ENCODE data around the gene STK32B. TPM values are rescaled to one million over a fixed set of nuclear protein-coding genes. Genes with fewer than 3 reads are reported as not detected.

The STK32B gene
- total and polyA plus RNA-seq, 9 donors: 3.8 to 12.5 (median 5.8) TPM

- H3K27me3 ChIP-seq (ENCODE audit: control insufficient read depth, insufficient read depth, low read length): no peaks in the 10 kb centered on the region
- no peak overlapping the region for H3K27ac ChIP-seq (ENCODE audit: low read length)
- no peak overlapping the region for H3K4me3 ChIP-seq (ENCODE audit: low read length)
- peaks cover 11% of the 10 kb centered on the region for H3K4me1 ChIP-seq (ENCODE audit: control insufficient read depth, insufficient read depth, low read length)
- WGBS (ENCODE audit: insufficient coverage): 63% methylated on average over 2 of the region's 9 CpGs
- DNase-seq: no peak
- no peaks in the 10 kb centered on the region for H3K36me3 ChIP-seq (ENCODE audit: control insufficient read depth, insufficient read depth, low read length)
- H3K9me3 ChIP-seq (replicated peaks; ENCODE audit: control insufficient read depth, low read depth, low read length): no peaks in the 10 kb centered on the region
Measured at GRCh38 chr4:5474756-5475155, 423.5 kb downstream of the STK32B start.

- H3K4me3 ChIP-seq (ENCODE audit: low read length): no peak overlapping the region
- WGBS (ENCODE audit: insufficient coverage): 89% methylated on average over 4 of the region's 8 CpGs
- H3K36me3 ChIP-seq (ENCODE audit: control insufficient read depth, insufficient read depth, low read length): no peaks in the 10 kb centered on the region
- no peak for DNase-seq
- no peak overlapping the region for H3K27ac ChIP-seq (ENCODE audit: low read length)
- H3K27me3 ChIP-seq (ENCODE audit: control insufficient read depth, insufficient read depth, low read length): no peaks in the 10 kb centered on the region
- H3K4me1 ChIP-seq (ENCODE audit: control insufficient read depth, insufficient read depth, low read length): peaks cover 2% of the 10 kb centered on the region
- no peaks in the 10 kb centered on the region for H3K9me3 ChIP-seq (replicated peaks; ENCODE audit: control insufficient read depth, low read depth, low read length)
Measured at GRCh38 chr4:5477613-5478012, 426.3 kb downstream of the STK32B start.

GRCh38 chr4:5478169-5478568 is 426.9 kb downstream of the STK32B start:
- no peaks in the 10 kb centered on the region for H3K27me3 ChIP-seq (ENCODE audit: control insufficient read depth, insufficient read depth, low read length)
- DNase-seq: no peak
- no peak overlapping the region for H3K27ac ChIP-seq (ENCODE audit: low read length)
- H3K4me3 ChIP-seq (ENCODE audit: low read length): no peak overlapping the region
- H3K4me1 ChIP-seq (ENCODE audit: control insufficient read depth, insufficient read depth, low read length): no peaks in the 10 kb centered on the region
- no peaks in the 10 kb centered on the region for H3K9me3 ChIP-seq (replicated peaks; ENCODE audit: control insufficient read depth, low read depth, low read length)
- H3K36me3 ChIP-seq (ENCODE audit: control insufficient read depth, insufficient read depth, low read length): no peaks in the 10 kb centered on the region
- 53% methylated on average over 3 of the region's 4 CpGs for WGBS (ENCODE audit: insufficient coverage)

GRCh38 chr4:5478697-5479096 is 427.4 kb downstream of the STK32B start:
- DNase-seq: no peak
- H3K36me3 ChIP-seq (ENCODE audit: control insufficient read depth, insufficient read depth, low read length): no peaks in the 10 kb centered on the region
- H3K27me3 ChIP-seq (ENCODE audit: control insufficient read depth, insufficient read depth, low read length): no peaks in the 10 kb centered on the region
- 93% methylated on average over 5 of the region's 6 CpGs for WGBS (ENCODE audit: insufficient coverage)
- no peaks in the 10 kb centered on the region for H3K4me1 ChIP-seq (ENCODE audit: control insufficient read depth, insufficient read depth, low read length)
- H3K4me3 ChIP-seq (ENCODE audit: low read length): no peak overlapping the region
- no peak overlapping the region for H3K27ac ChIP-seq (ENCODE audit: low read length)
- H3K9me3 ChIP-seq (replicated peaks; ENCODE audit: control insufficient read depth, low read depth, low read length): no peaks in the 10 kb centered on the region

GRCh38 chr4:5479518-5480060 is 428.3 kb downstream of the STK32B start:
- Histone ChIP-seq H3K9me3 (replicated peaks; ENCODE audit: control insufficient read depth, low read depth, low read length) (no peaks in the 10 kb centered on the region), H3K36me3 (ENCODE audit: control insufficient read depth, insufficient read depth, low read length) (no peaks in the 10 kb centered on the region), H3K4me1 (ENCODE audit: control insufficient read depth, insufficient read depth, low read length) (no peaks in the 10 kb centered on the region), H3K27ac (ENCODE audit: low read length) (no peak overlapping the region), H3K4me3 (ENCODE audit: low read length) (no peak overlapping the region), H3K27me3 (ENCODE audit: control insufficient read depth, insufficient read depth, low read length) (no peaks in the 10 kb centered on the region)
- WGBS (ENCODE audit: insufficient coverage): no CpG with 5 or more reads among the region's 4 CpGs
- no peak for DNase-seq

GRCh38 chr4:5488413-5488812 is 437.1 kb downstream of the STK32B start:
- Histone ChIP-seq H3K27me3 (ENCODE audit: control insufficient read depth, insufficient read depth, low read length) (no peaks in the 10 kb centered on the region), H3K9me3 (replicated peaks; ENCODE audit: control insufficient read depth, low read depth, low read length) (peaks cover 23% of the 10 kb centered on the region), H3K36me3 (ENCODE audit: control insufficient read depth, insufficient read depth, low read length) (no peaks in the 10 kb centered on the region), H3K4me3 (ENCODE audit: low read length) (no peak overlapping the region), H3K27ac (ENCODE audit: low read length) (no peak overlapping the region), H3K4me1 (ENCODE audit: control insufficient read depth, insufficient read depth, low read length) (no peaks in the 10 kb centered on the region)
- DNase-seq: no peak

- no peaks in the 10 kb centered on the region for H3K36me3 ChIP-seq (ENCODE audit: control insufficient read depth, insufficient read depth, low read length)
- H3K27me3 ChIP-seq (ENCODE audit: control insufficient read depth, insufficient read depth, low read length): no peaks in the 10 kb centered on the region
- no peak overlapping the region for H3K4me3 ChIP-seq (ENCODE audit: low read length)
- no peak for DNase-seq
- no peak overlapping the region for H3K27ac ChIP-seq (ENCODE audit: low read length)
- WGBS (ENCODE audit: insufficient coverage): no CpG with 5 or more reads among the region's 1 CpG
- H3K4me1 ChIP-seq (ENCODE audit: control insufficient read depth, insufficient read depth, low read length): no peaks in the 10 kb centered on the region
- peaks cover 23% of the 10 kb centered on the region for H3K9me3 ChIP-seq (replicated peaks; ENCODE audit: control insufficient read depth, low read depth, low read length)
Measured at GRCh38 chr4:5489260-5489659, 438.0 kb downstream of the STK32B start.

- DNase-seq: no peak
- H3K27ac ChIP-seq (ENCODE audit: low read length): no peak overlapping the region
- no peak overlapping the region for H3K4me3 ChIP-seq (ENCODE audit: low read length)
- no peaks in the 10 kb centered on the region for H3K9me3 ChIP-seq (replicated peaks; ENCODE audit: control insufficient read depth, low read depth, low read length)
- H3K27me3 ChIP-seq (ENCODE audit: control insufficient read depth, insufficient read depth, low read length): no peaks in the 10 kb centered on the region
- H3K36me3 ChIP-seq (ENCODE audit: control insufficient read depth, insufficient read depth, low read length): no peaks in the 10 kb centered on the region
- peaks cover 3% of the 10 kb centered on the region for H3K4me1 ChIP-seq (ENCODE audit: control insufficient read depth, insufficient read depth, low read length)
- WGBS (ENCODE audit: insufficient coverage): 100% methylated on average over 1 of the region's 2 CpGs
Measured at GRCh38 chr4:5497489-5497888, 446.2 kb downstream of the STK32B start.

GRCh38 chr4:5500165-5500564 is 448.9 kb downstream of the STK32B start:
- no peak for DNase-seq
- Histone ChIP-seq H3K4me1 (ENCODE audit: control insufficient read depth, insufficient read depth, low read length) (peaks cover 5% of the 10 kb centered on the region), H3K9me3 (replicated peaks; ENCODE audit: control insufficient read depth, low read depth, low read length) (no peaks in the 10 kb centered on the region), H3K4me3 (ENCODE audit: low read length) (no peak overlapping the region), H3K36me3 (ENCODE audit: control insufficient read depth, insufficient read depth, low read length) (no peaks in the 10 kb centered on the region), H3K27me3 (ENCODE audit: control insufficient read depth, insufficient read depth, low read length) (no peaks in the 10 kb centered on the region), H3K27ac (ENCODE audit: low read length) (no peak overlapping the region)
- WGBS (ENCODE audit: insufficient coverage): 80% methylated on average over 1 of the region's 3 CpGs

- Histone ChIP-seq H3K4me3 (ENCODE audit: low read length) (no peak overlapping the region), H3K36me3 (ENCODE audit: control insufficient read depth, insufficient read depth, low read length) (no peaks in the 10 kb centered on the region), H3K27ac (ENCODE audit: low read length) (peak overlapping the region; percentile 10), H3K4me1 (ENCODE audit: control insufficient read depth, insufficient read depth, low read length) (peaks cover 5% of the 10 kb centered on the region), H3K27me3 (ENCODE audit: control insufficient read depth, insufficient read depth, low read length) (no peaks in the 10 kb centered on the region), H3K9me3 (replicated peaks; ENCODE audit: control insufficient read depth, low read depth, low read length) (no peaks in the 10 kb centered on the region)
- WGBS (ENCODE audit: insufficient coverage): 66% methylated on average over 4 of the region's 7 CpGs
- DNase-seq: peak; percentile 38
Measured at GRCh38 chr4:5503336-5503936, 452.2 kb downstream of the STK32B start.

GRCh38 chr4:5504486-5504885 is 453.2 kb downstream of the STK32B start:
- Histone ChIP-seq H3K4me1 (ENCODE audit: control insufficient read depth, insufficient read depth, low read length) (peaks cover 5% of the 10 kb centered on the region), H3K36me3 (ENCODE audit: control insufficient read depth, insufficient read depth, low read length) (no peaks in the 10 kb centered on the region), H3K4me3 (ENCODE audit: low read length) (no peak overlapping the region), H3K9me3 (replicated peaks; ENCODE audit: control insufficient read depth, low read depth, low read length) (no peaks in the 10 kb centered on the region), H3K27me3 (ENCODE audit: control insufficient read depth, insufficient read depth, low read length) (no peaks in the 10 kb centered on the region), H3K27ac (ENCODE audit: low read length) (no peak overlapping the region)
- DNase-seq: no peak

Measured in muscle of leg (tissue), 11 donors.